Tibial nerve (tissue), 4 donors: ENCODE results near the gene EEF2. TPM values are rescaled to one million over a fixed set of nuclear protein-coding genes. Genes with fewer than 3 reads are reported as not detected.
A peak's percentile ranks its signal among the peaks of the same experiment; 100 is the strongest.
"Not testable (repeated sequence)": the region's sequence is repeated elsewhere in the genome, so short reads cannot be mapped to it uniquely, and the experiment has no call there.

Experiments used
- DNase-seq, 2 donors: peaks; one replicate each; pipeline ENCODE4 v3.0.0-alpha.2; 2019; ENCODE audit warnings: low spot score in 2 of 2
- H3K27ac ChIP-seq, 4 donors: fragments of 200-600 bp; sonication (generic) in 3 of 4; one replicate each; pipeline ENCODE4 v1.5.1; 2017 to 2019; ENCODE audit warnings: mild to moderate bottlenecking in 1 of 4
- H3K27me3 ChIP-seq, 2 donors: fragments of 200-600 bp; sonication (generic) in 1 of 2; one replicate each; pipeline versions ENCODE4 v1.5.1 to v1.6.0; 2017 to 2019
- H3K36me3 ChIP-seq, 3 donors: fragments of 200-600 bp; sonication (generic); one replicate each; pipeline ENCODE4 v1.5.1; 2018 to 2019
- H3K4me1 ChIP-seq, 4 donors: fragments of 200-600 bp; sonication (generic) in 3 of 4; one replicate each; pipeline ENCODE4 v1.5.1; 2017 to 2019
- H3K4me3 ChIP-seq, 4 donors: fragments of 200-600 bp; sonication (generic) in 3 of 4; one replicate each; pipeline ENCODE4 v1.5.1; 2017 to 2019; ENCODE audit warnings: mild to moderate bottlenecking in 1 of 4, moderate library complexity in 1 of 4
- H3K9me3 ChIP-seq, 4 donors: fragments of 200-600 bp; sonication (generic) in 3 of 4; one replicate each; pipeline ENCODE4 v1.5.1; 2017 to 2019
- CTCF ChIP-seq, 5 experiments: fragments of 200-600 bp in 3 of 5; fragments of 450-650 bp in 2 of 5; sonication (generic) in 3 of 5; IDR thresholded peaks; one replicate each; pipeline ENCODE4 v1.5.1; 2016 to 2019; ENCODE audit warnings: antibody characterized with exemption in 5 of 5, mild to moderate bottlenecking in 3 of 5, moderate library complexity in 2 of 5
- EP300 ChIP-seq, 2 donors: sonication (generic); formaldehyde crosslinking; IDR thresholded peaks; one replicate each; pipeline ENCODE4 v1.6.1; 2017; ENCODE audit warnings: antibody characterized with exemption in 2 of 2, mild to moderate bottlenecking in 1 of 2
- POLR2A ChIP-seq, 2 donors: fragments of 450-650 bp; IDR thresholded peaks; one replicate each; pipeline ENCODE4 v1.6.1; 2017; ENCODE audit warnings: antibody characterized with exemption in 2 of 2, mild to moderate bottlenecking in 2 of 2, moderate library complexity in 2 of 2
- WGBS, 2 donors: methylation state at CpG; one replicate each; pipeline ENCODE4 v1.1.5; 2018; 5-methylcytosine and 5-hydroxymethylcytosine counted together
- total RNA-seq, 4 donors: library from RNA; depleted of rRNA; stranded (reverse); fragments of >200 nt; gene quantifications; one replicate each; pipeline ENCODE4 v1.1.0, GENCODE V29; 2016

Gene EEF2
- total RNA-seq, 4 donors from 2014 or later: 1,233 to 1,650 (median 1,549) TPM

GRCh38 chr19:4007021-4007835 lies 22.0 kb upstream of the EEF2 start, which contains the start of gene PIAS4:
TSS of gene PIAS4 (plus strand) at chr19:4007736. CDS start at chr19:4007761, 25 bp downstream.
- Histone ChIP-seq H3K4me1 (peaks cover 0 to 45% (median 37%) of the 10 kb centered on the region in 4 donors), H3K27me3 (no peaks in the 10 kb centered on the region), H3K9me3 (no peaks in the 10 kb centered on the region), H3K27ac (peak within 1 kb of the TSS; percentile 89 to 99 (median 93)), H3K4me3 (peak within 1 kb of the TSS; percentile 69 to 100 (median 78)), H3K36me3 (no peaks in the 10 kb centered on the region)
- DNase-seq: peak; percentile 92 to 95
- TF ChIP-seq CTCF (IDR thresholded peaks at IDR 0.05): peak in 2 of 5 experiments; percentile 40 to 67
- peak in 1 of 2 donors; percentile 83 for TF ChIP-seq POLR2A (IDR thresholded peaks at IDR 0.05)
- TF ChIP-seq EP300 (IDR thresholded peaks at IDR 0.05): peak in 1 of 2 donors; percentile 86
- 0 to 1% methylated on average over 40 to 72 of the region's 91 CpGs for WGBS, 2 donors

GRCh38 chr19:4005436-4005835 lies 20.2 kb upstream of the EEF2 start:
- peaks cover 0 to 33% (median 26%) of the 10 kb centered on the region in 4 donors for H3K4me1 ChIP-seq
- DNase-seq, H3K27ac ChIP-seq, H3K4me3 ChIP-seq, H3K27me3 ChIP-seq, H3K9me3 ChIP-seq, H3K36me3 ChIP-seq: not testable (repeated sequence)
- 93% methylated on average over 9 of the region's 9 CpGs for WGBS, 2 donors

GRCh38 chr19:4000798-4001197 lies 15.5 kb upstream of the EEF2 start:
- H3K27me3 ChIP-seq, H3K4me3 ChIP-seq, H3K9me3 ChIP-seq, H3K36me3 ChIP-seq, H3K27ac ChIP-seq, DNase-seq, H3K4me1 ChIP-seq: not testable (repeated sequence)
- 93 to 96% methylated on average over 5 of the region's 5 CpGs for WGBS, 2 donors

- H3K27me3 ChIP-seq, H3K36me3 ChIP-seq, H3K4me1 ChIP-seq, H3K4me3 ChIP-seq, H3K9me3 ChIP-seq, DNase-seq: not testable (repeated sequence)
- 73 to 81% methylated on average over 26 to 29 of the region's 29 CpGs for WGBS, 2 donors
- peak overlapping the region in 1 of 4 donors; percentile 6 for H3K27ac ChIP-seq
Measured at GRCh38 chr19:3998667-3999412, 13.6 kb upstream of the EEF2 start.

GRCh38 chr19:3995607-3996006 lies 10.3 kb upstream of the EEF2 start:
- H3K9me3 ChIP-seq: no peaks in the 10 kb centered on the region
- TF ChIP-seq EP300 (IDR thresholded peaks at IDR 0.05) (peak in 1 of 2 donors; percentile 21), CTCF (IDR thresholded peaks at IDR 0.05) (no peak)

GRCh38 chr19:3990815-3991117 lies 5.5 kb upstream of the EEF2 start:
- Histone ChIP-seq H3K9me3 (no peaks in the 10 kb centered on the region), H3K36me3 (no peaks in the 10 kb centered on the region), H3K27me3 (no peaks in the 10 kb centered on the region), H3K4me3 (no peak overlapping the region), H3K27ac (no peak overlapping the region), H3K4me1 (peaks cover 3 to 30% (median 15%) of the 10 kb centered on the region in 4 donors)
- 79 to 81% methylated on average over 3 of the region's 3 CpGs for WGBS, 2 donors
- no peak for DNase-seq
- no peak for TF ChIP-seq POLR2A (IDR thresholded peaks at IDR 0.05)
- TF ChIP-seq EP300 (IDR thresholded peaks at IDR 0.05): no peak
- no peak for TF ChIP-seq CTCF (IDR thresholded peaks at IDR 0.05)

More at GRCh38 chr19:3995607-3996006, 10.3 kb upstream of the EEF2 start:
- Histone ChIP-seq H3K36me3 (no peaks in the 10 kb centered on the region), H3K27me3 (no peaks in the 10 kb centered on the region), H3K4me3 (no peak overlapping the region), H3K4me1 (peaks cover 0 to 5% (median 0%) of the 10 kb centered on the region in 4 donors), H3K27ac (peak overlapping the region in 1 of 4 donors; percentile 66)
- WGBS, 2 donors: 47 to 51% methylated on average over 6 of the region's 6 CpGs
- no peak for DNase-seq
